SIG-M5 treated with dmso at 0.1 percent for 504 hours (cell line): ENCODE results near the gene MBLAC1.

Experiments
- DNase-seq: peaks from one replicate; lab custom pipeline; 2025; ENCODE audit not compliant: unreplicated experiment; lab: John Stamatoyannopoulos, UW

MBLAC1 gene

GRCh38 chr7:100169147-100169850, 42.5 kb downstream of the MBLAC1 start:
- no peak for DNase-seq

GRCh38 chr7:100170101-100170897, 43.5 kb downstream of the MBLAC1 start:
- no peak for DNase-seq

GRCh38 chr7:100171087-100171681, 44.4 kb downstream of the MBLAC1 start:
- DNase-seq, result no peak

GRCh38 chr7:100171840-100172239, 45.1 kb downstream of the MBLAC1 start:
- DNase-seq, result no peak

GRCh38 chr7:100173806-100174495, 47.2 kb downstream of the MBLAC1 start:
- no peak for DNase-seq

GRCh38 chr7:100174582-100174981, 47.8 kb downstream of the MBLAC1 start:
- no peak for DNase-seq

- no peak for DNase-seq
These were observed 48.6 kb downstream of the MBLAC1 start for GRCh38 chr7:100175296-100175935.

GRCh38 chr7:100176096-100177044, 49.6 kb downstream of the MBLAC1 start:
- no peak for DNase-seq

GRCh38 chr7:100177045-100178001, 50.6 kb downstream of the MBLAC1 start, which contains the start of the genes GPC2 and STAG3:
GPC2 (minus strand) TSS chr7:100177381; CDS start chr7:100177199, 182 bp downstream.
STAG3 (plus strand) TSS chr7:100177918; CDS start chr7:100180557, 2,639 bp downstream.
- peak; percentile 91 for DNase-seq
